Vagina (tissue), 2 donors: ENCODE measurements around the gene EFCAB6. TPM values are rescaled to one million over a fixed set of nuclear protein-coding genes. Genes with fewer than 3 reads are reported as not detected.

ENCODE experiments used
- DNase-seq, 2 donors: peaks; one replicate each; pipeline ENCODE4 v3.0.0-alpha.2; 2017; ENCODE audit errors: extremely low spot score in 2 of 2
- H3K27ac ChIP-seq: fragments of 200-600 bp; sonication (generic); one replicate; pipeline ENCODE4 v1.5.1; 2019
- H3K27me3 ChIP-seq: fragments of 200-600 bp; sonication (generic); one replicate; pipeline ENCODE4 v1.5.1; 2019
- H3K36me3 ChIP-seq, 2 donors: fragments of 200-600 bp; sonication (generic); one replicate each; pipeline ENCODE4 v1.5.1; 2017 to 2019
- H3K4me1 ChIP-seq: fragments of 200-600 bp; sonication (generic); one replicate; pipeline ENCODE4 v1.5.1; 2019
- H3K4me3 ChIP-seq, 2 donors: fragments of 200-600 bp; sonication (generic); 1 replicate in 1 of 2; 2 replicates in 1 of 2; pipeline ENCODE4 v1.5.1; 2016 to 2019
- H3K9me3 ChIP-seq: fragments of 200-600 bp; sonication (generic); one replicate; pipeline ENCODE4 v1.5.1; 2019
- POLR2A ChIP-seq, 2 donors: fragments of 450-650 bp; IDR thresholded peaks; one replicate each; pipeline ENCODE4 v1.6.1; 2017; ENCODE audit warnings: antibody characterized with exemption in 2 of 2, mild to moderate bottlenecking in 2 of 2, moderate library complexity in 2 of 2
- POLR2AphosphoS5 ChIP-seq, 2 donors: sonication (generic); formaldehyde crosslinking; IDR thresholded peaks; one replicate each; pipeline ENCODE4 v1.9.0; 2017; ENCODE audit warnings: antibody characterized with exemption in 2 of 2, mild to moderate bottlenecking in 2 of 2, low read depth in 1 of 2; ENCODE audit not compliant: insufficient read depth in 1 of 2
- intact Hi-C: fragments of 100-400 bp; cut with DNase I; formaldehyde crosslinking; loops from one replicate; pipeline ENCODE4 v1.15.1; 2023
- total RNA-seq: library from RNA; depleted of rRNA; stranded (reverse); fragments of >200 nt; gene quantifications from one replicate; pipeline ENCODE4 v1.2.3, GENCODE V29; 2016
- TF ChIP-seq, protein P1 (sequence below), 3 experiments: fragments of 450-650 bp in 2 of 3; fragments of 200-600 bp in 1 of 3; sonication (generic) in 1 of 3; IDR thresholded peaks; one replicate each; pipeline ENCODE4 v1.5.1; 2017 to 2019; ENCODE audit warnings: antibody characterized with exemption in 3 of 3, mild to moderate bottlenecking in 2 of 3, moderate library complexity in 2 of 3

EFCAB6 gene
- total RNA-seq, 1 donor from 2014 or later: 1.7 TPM

DNA sequence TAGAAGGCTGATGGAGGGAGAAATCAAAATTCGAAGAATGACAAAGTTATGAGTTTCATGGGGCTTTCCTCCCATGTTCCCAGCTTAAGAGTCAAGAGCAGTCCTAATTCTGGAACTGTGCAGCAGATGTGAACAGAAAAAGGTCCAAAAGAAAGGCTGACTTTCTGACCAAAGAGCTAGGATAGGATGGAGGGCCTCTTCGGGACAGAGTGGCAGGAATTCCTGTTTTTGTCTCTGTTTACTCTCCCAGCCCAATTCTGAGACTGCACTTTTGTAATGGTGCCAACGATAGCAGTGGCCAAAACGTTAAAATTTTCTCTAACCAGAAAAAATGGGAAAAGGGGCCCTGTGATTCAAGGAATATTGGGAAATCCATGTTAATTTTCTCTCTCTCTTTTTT, 193.6 kb downstream of the EFCAB6 start:
- TF ChIP-seq, protein P1, sequence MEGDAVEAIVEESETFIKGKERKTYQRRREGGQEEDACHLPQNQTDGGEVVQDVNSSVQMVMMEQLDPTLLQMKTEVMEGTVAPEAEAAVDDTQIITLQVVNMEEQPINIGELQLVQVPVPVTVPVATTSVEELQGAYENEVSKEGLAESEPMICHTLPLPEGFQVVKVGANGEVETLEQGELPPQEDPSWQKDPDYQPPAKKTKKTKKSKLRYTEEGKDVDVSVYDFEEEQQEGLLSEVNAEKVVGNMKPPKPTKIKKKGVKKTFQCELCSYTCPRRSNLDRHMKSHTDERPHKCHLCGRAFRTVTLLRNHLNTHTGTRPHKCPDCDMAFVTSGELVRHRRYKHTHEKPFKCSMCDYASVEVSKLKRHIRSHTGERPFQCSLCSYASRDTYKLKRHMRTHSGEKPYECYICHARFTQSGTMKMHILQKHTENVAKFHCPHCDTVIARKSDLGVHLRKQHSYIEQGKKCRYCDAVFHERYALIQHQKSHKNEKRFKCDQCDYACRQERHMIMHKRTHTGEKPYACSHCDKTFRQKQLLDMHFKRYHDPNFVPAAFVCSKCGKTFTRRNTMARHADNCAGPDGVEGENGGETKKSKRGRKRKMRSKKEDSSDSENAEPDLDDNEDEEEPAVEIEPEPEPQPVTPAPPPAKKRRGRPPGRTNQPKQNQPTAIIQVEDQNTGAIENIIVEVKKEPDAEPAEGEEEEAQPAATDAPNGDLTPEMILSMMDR (IDR thresholded peaks at IDR 0.05): no peak
- TF ChIP-seq POLR2A (IDR thresholded peaks at IDR 0.05) (no peak), POLR2AphosphoS5 (IDR thresholded peaks at IDR 0.05; ENCODE audit: insufficient read depth in 1 of 2, low read depth in 1 of 2) (no peak)
- DNase-seq: no peak

DNA sequence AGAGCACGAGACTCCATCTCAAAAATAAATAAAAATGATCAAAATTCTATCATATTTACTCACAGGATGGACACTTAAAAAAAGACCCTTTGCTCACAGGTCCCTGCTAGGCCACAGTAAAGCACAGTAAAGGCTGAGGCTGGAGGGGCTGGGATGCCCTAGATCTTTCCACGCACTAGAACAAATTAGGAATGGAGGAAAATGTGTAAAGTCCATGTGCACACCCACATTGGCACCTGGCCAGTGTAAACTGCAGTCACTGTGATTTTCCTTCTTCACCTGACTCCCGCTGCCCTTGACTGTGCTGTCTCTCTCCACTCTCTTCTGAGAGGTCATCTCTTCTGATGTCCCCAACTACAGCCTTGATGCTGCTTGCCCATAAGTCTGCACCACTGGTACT, 195.5 kb downstream of the EFCAB6 start:
- H3K27ac ChIP-seq: no peak overlapping the region
- no peaks in the 10 kb centered on the region for H3K27me3 ChIP-seq
- H3K9me3 ChIP-seq: no peaks in the 10 kb centered on the region
- intact Hi-C loops: no loop called here
- no peaks in the 10 kb centered on the region for H3K4me1 ChIP-seq
- TF ChIP-seq POLR2A (IDR thresholded peaks at IDR 0.05): no peak
- H3K4me3 ChIP-seq: no peak overlapping the region
- no peak for DNase-seq
- H3K36me3 ChIP-seq: no peaks in the 10 kb centered on the region

More for the DNA sequence above, 193.6 kb downstream of the EFCAB6 start:
- intact Hi-C loops: no loop called here
- Histone ChIP-seq H3K4me1 (no peaks in the 10 kb centered on the region), H3K9me3 (no peaks in the 10 kb centered on the region), H3K4me3 (no peak overlapping the region), H3K36me3 (no peaks in the 10 kb centered on the region), H3K27me3 (no peaks in the 10 kb centered on the region), H3K27ac (no peak overlapping the region)

DNA sequence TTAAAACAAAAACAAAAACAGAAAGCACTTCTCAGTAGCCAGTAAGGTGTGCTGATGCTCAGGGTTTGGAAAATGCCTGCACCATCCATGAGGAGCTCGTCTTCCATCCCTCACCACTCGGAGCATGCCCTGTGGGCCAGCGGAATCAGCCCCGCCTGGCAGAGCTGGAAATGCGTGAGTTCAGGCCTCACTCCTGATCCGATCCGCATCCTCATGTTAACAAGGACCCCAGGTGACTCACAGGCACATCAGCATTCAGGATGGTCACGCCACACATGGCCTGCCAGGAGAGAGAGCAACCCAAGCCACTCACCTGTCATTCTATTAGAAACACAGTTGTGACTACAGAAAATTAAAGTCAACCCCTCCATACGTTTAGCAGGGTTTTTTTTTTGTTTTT, 211.8 kb downstream of the EFCAB6 start:
- no peaks in the 10 kb centered on the region for H3K4me1 ChIP-seq
- H3K9me3 ChIP-seq: no peaks in the 10 kb centered on the region
- H3K27me3 ChIP-seq: no peaks in the 10 kb centered on the region
- DNase-seq: no peak
- H3K27ac ChIP-seq: no peak overlapping the region
- intact Hi-C loops: no loop called here
- H3K4me3 ChIP-seq: no peak overlapping the region
- TF ChIP-seq POLR2AphosphoS5 (IDR thresholded peaks at IDR 0.05; ENCODE audit: insufficient read depth in 1 of 2, low read depth in 1 of 2): no peak
- H3K36me3 ChIP-seq: no peaks in the 10 kb centered on the region

DNA sequence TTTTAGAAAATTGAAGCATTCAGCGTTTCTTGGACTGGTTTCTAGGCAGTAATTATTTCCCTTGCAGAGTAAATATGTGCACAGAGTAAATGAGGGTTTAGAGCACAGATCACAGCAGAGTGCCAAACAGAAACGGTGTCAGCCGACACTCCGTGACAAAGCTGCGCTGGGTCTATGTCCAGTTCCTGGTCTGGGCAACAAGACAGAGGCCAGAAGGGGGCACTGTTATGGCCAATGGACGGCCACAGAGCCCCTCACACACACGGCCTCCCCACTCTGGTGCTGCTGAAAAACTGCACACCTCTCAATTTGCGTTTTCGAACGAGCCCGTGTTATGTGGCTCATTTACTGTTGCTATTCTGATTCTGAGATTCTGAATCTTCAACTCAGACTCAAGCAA, 219.6 kb downstream of the EFCAB6 start:
- no peaks in the 10 kb centered on the region for H3K36me3 ChIP-seq
- no peaks in the 10 kb centered on the region for H3K27me3 ChIP-seq
- DNase-seq: no peak
- no peak overlapping the region for H3K4me3 ChIP-seq
- no peaks in the 10 kb centered on the region for H3K9me3 ChIP-seq
- no peak overlapping the region for H3K27ac ChIP-seq
- no peaks in the 10 kb centered on the region for H3K4me1 ChIP-seq
- intact Hi-C loops: no loop called here
- TF ChIP-seq POLR2AphosphoS5 (IDR thresholded peaks at IDR 0.05; ENCODE audit: insufficient read depth in 1 of 2, low read depth in 1 of 2): no peak
- TF ChIP-seq, protein P1 (IDR thresholded peaks at IDR 0.05): no peak
- no peak for TF ChIP-seq POLR2A (IDR thresholded peaks at IDR 0.05)

DNA sequence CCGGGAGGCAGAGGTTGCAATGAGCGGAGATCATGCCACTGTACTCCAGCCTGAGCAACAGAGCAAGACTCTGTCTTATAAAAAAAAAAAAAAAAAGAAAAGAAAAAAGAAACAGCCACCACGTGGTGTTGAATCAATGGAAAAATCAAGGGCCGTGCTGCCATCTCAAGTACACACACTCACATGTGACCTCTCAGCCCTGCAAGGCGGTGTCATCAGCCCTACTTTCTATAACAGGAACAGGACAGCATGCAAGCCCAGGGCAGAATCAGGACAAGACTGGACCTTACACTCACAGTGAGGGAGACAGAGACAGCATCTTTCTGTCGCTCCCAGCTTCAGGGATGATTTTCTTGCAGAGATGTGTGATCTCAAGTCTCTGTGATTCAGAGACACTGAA, 220.7 kb downstream of the EFCAB6 start:
- H3K4me3 ChIP-seq: no peak overlapping the region
- H3K36me3 ChIP-seq: no peaks in the 10 kb centered on the region
- DNase-seq: no peak
- TF ChIP-seq POLR2AphosphoS5 (IDR thresholded peaks at IDR 0.05; ENCODE audit: insufficient read depth in 1 of 2, low read depth in 1 of 2) (no peak), POLR2A (IDR thresholded peaks at IDR 0.05) (no peak)
- TF ChIP-seq, protein P1 (IDR thresholded peaks at IDR 0.05): no peak
- H3K4me1 ChIP-seq: no peaks in the 10 kb centered on the region
- intact Hi-C loops: no loop called here
- H3K9me3 ChIP-seq: no peaks in the 10 kb centered on the region
- no peaks in the 10 kb centered on the region for H3K27me3 ChIP-seq
- H3K27ac ChIP-seq: no peak overlapping the region

DNA sequence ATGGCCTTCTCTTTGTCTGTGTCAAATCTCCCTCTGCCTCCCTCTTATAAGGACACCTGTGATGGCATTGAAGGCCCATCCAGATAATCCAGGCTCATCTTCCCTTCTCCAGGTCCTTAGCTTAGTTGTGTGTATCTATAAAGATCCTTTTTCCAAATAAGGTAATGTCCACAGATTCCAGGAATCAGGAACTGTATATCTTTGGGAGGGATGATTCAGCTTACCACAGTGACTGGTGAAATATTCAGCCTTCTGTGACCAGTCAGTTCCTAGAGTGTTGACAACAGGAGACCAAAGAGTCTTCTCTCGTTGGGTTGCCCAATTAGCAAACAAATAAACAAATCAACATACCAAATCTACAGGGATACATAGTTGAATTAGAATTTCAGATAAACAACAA, 224.5 kb downstream of the EFCAB6 start:
- H3K4me1 ChIP-seq: no peaks in the 10 kb centered on the region
- no peak for DNase-seq
- H3K4me3 ChIP-seq: no peak overlapping the region
- intact Hi-C loops: no loop called here
- H3K36me3 ChIP-seq: no peaks in the 10 kb centered on the region
- no peaks in the 10 kb centered on the region for H3K9me3 ChIP-seq
- H3K27me3 ChIP-seq: no peaks in the 10 kb centered on the region
- TF ChIP-seq, protein P1 (IDR thresholded peaks at IDR 0.05): no peak
- H3K27ac ChIP-seq: no peak overlapping the region
